Neural cell (in vitro differentiated cells): ENCODE measurements around the gene TCIRG1. TPM values are rescaled to one million over a fixed set of nuclear protein-coding genes. Genes with fewer than 3 reads are reported as not detected.

Experiments used
- H2AFZ ChIP-seq: fragments of 200-600, 300-800 bp; sonication (generic), shearing (Covaris generic); 2 replicates; pipeline ENCODE4 v1.6.0; 2014; ENCODE audit warnings: low read depth, mild to moderate bottlenecking, antibody characterized with exemption, low read length, moderate library complexity
- H3F3A ChIP-seq: fragments of 200-600 bp; shearing (Covaris generic); 2 replicates; pipeline ENCODE4 v1.6.1; 2016; ENCODE audit warnings: mild to moderate bottlenecking, moderate library complexity, mixed read lengths, antibody characterized with exemption, low read length; ENCODE audit not compliant: insufficient read depth, poor library complexity, severe bottlenecking
- H3K27ac ChIP-seq: fragments of 200-600, 300-800 bp; sonication (generic), shearing (Covaris generic); 2 replicates; pipeline ENCODE4 v1.5.1; 2014; ENCODE audit warnings: mild to moderate bottlenecking, low read length, moderate library complexity
- H3K27me3 ChIP-seq: fragments of 300-800, 200-600 bp; sonication (generic), shearing (Covaris generic); 2 replicates; pipeline ENCODE4 v1.6.0; 2014; ENCODE audit warnings: mild to moderate bottlenecking, low read depth, low read length, moderate library complexity; ENCODE audit not compliant: insufficient read depth
- H3K36me3 ChIP-seq: fragments of 300-800, 200-600 bp; sonication (generic), shearing (Covaris generic); 2 replicates; pipeline ENCODE4 v1.5.1; 2014; ENCODE audit warnings: mild to moderate bottlenecking, antibody characterized with exemption, low read length, moderate library complexity; ENCODE audit not compliant: insufficient read depth
- H3K4me2 ChIP-seq: fragments of 300-800, 200-600 bp; sonication (generic), shearing (Covaris generic); 2 replicates; pipeline ENCODE4 v1.6.0; 2014; ENCODE audit warnings: mild to moderate bottlenecking, low read length
- H3K4me3 ChIP-seq: fragments of 300-800, 200-600 bp; sonication (generic), shearing (Covaris generic); 2 replicates; pipeline ENCODE4 v1.5.1; 2014; ENCODE audit warnings: mild to moderate bottlenecking, low read length, moderate library complexity
- H3K79me2 ChIP-seq: fragments of 200-600 bp; shearing (Covaris generic); replicated peaks from 2 replicates; pipeline ENCODE4 v1.6.0; 2014; ENCODE audit warnings: mild to moderate bottlenecking, low read length, moderate library complexity; ENCODE audit not compliant: insufficient read depth
- H3K9ac ChIP-seq: fragments of 300-800, 200-600 bp; sonication (generic), shearing (Covaris generic); 2 replicates; pipeline ENCODE4 v1.6.1; 2016; ENCODE audit warnings: mild to moderate bottlenecking, low read length, mixed read lengths
- H3K9me2 ChIP-seq: fragments of 200-600 bp; shearing (Covaris generic); 2 replicates; pipeline ENCODE4 v1.6.1; 2016; ENCODE audit warnings: mild to moderate bottlenecking, low read length, mixed read lengths; ENCODE audit not compliant: insufficient read depth
- H3K9me3 ChIP-seq: fragments of 200-600, 300-800 bp; sonication (generic), shearing (Covaris generic); 2 replicates; pipeline ENCODE4 v1.6.1; 2016; ENCODE audit warnings: mild to moderate bottlenecking, mixed run types, low read length, moderate library complexity, mixed read lengths
- H4K20me1 ChIP-seq: fragments of 200-600 bp; shearing (Covaris generic); 2 replicates; pipeline ENCODE4 v1.6.1; 2016; ENCODE audit warnings: mild to moderate bottlenecking, mixed run types; ENCODE audit not compliant: insufficient read depth
- CTCF ChIP-seq: fragments of 450-650 bp; IDR thresholded peaks from 2 replicates; pipeline ENCODE4 v1.5.1; 2014; ENCODE audit warnings: antibody characterized with exemption, mild to moderate bottlenecking, moderate library complexity; ENCODE audit not compliant: poor library complexity, severe bottlenecking
- EP300 ChIP-seq: fragments of 450-650 bp; conservative IDR thresholded peaks from 2 replicates; pipeline ENCODE4 v1.6.1; 2014; ENCODE audit warnings: antibody characterized with exemption, mild to moderate bottlenecking, moderate library complexity; ENCODE audit not compliant: poor library complexity, severe bottlenecking
- EZH2 ChIP-seq: fragments of 200-600, 300-800 bp; shearing (Covaris generic), sonication (generic); IDR thresholded peaks from 2 replicates; pipeline ENCODE4 v1.6.1; 2014; ENCODE audit warnings: antibody characterized with exemption, low read length, borderline replicate concordance, mild to moderate bottlenecking; ENCODE audit not compliant: insufficient read depth, poor library complexity, severe bottlenecking
- MXI1 ChIP-seq: fragments of 450-650 bp; conservative IDR thresholded peaks from 2 replicates; pipeline ENCODE4 v1.6.1; 2014; ENCODE audit warnings: antibody characterized with exemption, mild to moderate bottlenecking; ENCODE audit not compliant: poor library complexity, severe bottlenecking
- POLR2AphosphoS5 ChIP-seq: IDR thresholded peaks from 2 replicates; pipeline ENCODE4 v1.6.1; 2012
- RAD21 ChIP-seq: fragments of 450-650 bp; conservative IDR thresholded peaks from 2 replicates; pipeline ENCODE4 v1.6.1; 2014; ENCODE audit warnings: antibody characterized with exemption, mild to moderate bottlenecking, moderate library complexity
- REST ChIP-seq: IDR thresholded peaks from 2 replicates; pipeline ENCODE4 v1.6.1; 2012; ENCODE audit warnings: borderline replicate concordance
- SMC3 ChIP-seq: fragments of 450-650 bp; conservative IDR thresholded peaks from 2 replicates; pipeline ENCODE4 v1.6.1; 2014; ENCODE audit warnings: antibody characterized with exemption, mild to moderate bottlenecking, moderate library complexity; ENCODE audit not compliant: poor library complexity
- TAF1 ChIP-seq: IDR thresholded peaks from 2 replicates; pipeline ENCODE4 v1.6.1; 2012; ENCODE audit warnings: low read depth
- polyA plus RNA-seq: library from polyadenylated mRNA; depleted of rRNA; stranded (reverse); fragments of >200 nt; gene quantifications from 2 replicates; pipeline ENCODE4 v1.2.3, GENCODE V29; 2014

The TCIRG1 gene
- polyA plus RNA-seq, 1 donor from 2014 or later, result 1.8 TPM

GRCh38 chr11:68065841-68066240, 27.0 kb downstream of the TCIRG1 start:
- no peak overlapping the region for H3K27ac ChIP-seq
- no peak overlapping the region for H2AFZ ChIP-seq
- TF ChIP-seq RAD21, result no peak
- TF ChIP-seq EP300, result no peak
- TF ChIP-seq TAF1, result no peak
- no peak for TF ChIP-seq CTCF
- TF ChIP-seq EZH2, result no peak
- TF ChIP-seq MXI1, result no peak
- TF ChIP-seq SMC3, result no peak
- TF ChIP-seq REST, result no peak
- no peak for TF ChIP-seq POLR2AphosphoS5

GRCh38 chr11:68066742-68067141, 27.9 kb downstream of the TCIRG1 start:
- Histone ChIP-seq H4K20me1 (no peaks in the 10 kb centered on the region), H3K27me3 (no peaks in the 10 kb centered on the region), H3K9me2 (no peaks in the 10 kb centered on the region), H3K79me2 (no peaks in the 10 kb centered on the region), H3K9me3 (no peaks in the 10 kb centered on the region), H3K4me2 (no peak overlapping the region), H3K9ac (no peak overlapping the region), H3K36me3 (peaks cover 7% of the 10 kb centered on the region), H3K4me3 (no peak overlapping the region), H2AFZ (no peak overlapping the region), H3F3A (no peaks in the 10 kb centered on the region), H3K27ac (no peak overlapping the region)
- TF ChIP-seq CTCF, result no peak
- no peak for TF ChIP-seq MXI1
- no peak for TF ChIP-seq RAD21
- no peak for TF ChIP-seq REST
- TF ChIP-seq EZH2, result no peak

More at GRCh38 chr11:68065841-68066240, 27.0 kb downstream of the TCIRG1 start:
- no peaks in the 10 kb centered on the region for H3K79me2 ChIP-seq
- H3K4me2 ChIP-seq, result no peak overlapping the region
- H3K27me3 ChIP-seq, result no peaks in the 10 kb centered on the region
- H3K9me3 ChIP-seq, result no peaks in the 10 kb centered on the region
- no peaks in the 10 kb centered on the region for H3F3A ChIP-seq
- no peak overlapping the region for H3K4me3 ChIP-seq
- H3K9ac ChIP-seq, result no peak overlapping the region
- H3K9me2 ChIP-seq, result no peaks in the 10 kb centered on the region
- H4K20me1 ChIP-seq, result no peaks in the 10 kb centered on the region
- peaks cover 7% of the 10 kb centered on the region for H3K36me3 ChIP-seq
